GM18526 (cell line): ENCODE measurements around the gene PCP2.

Experiments
- POLR2A ChIP-seq: IDR thresholded peaks from 3 replicates; pipeline ENCODE4 v1.6.1; 2011; ENCODE audit not compliant: insufficient read length; ENCODE audit errors: extremely low read depth

The PCP2 gene

GRCh38 chr19:7670150-7670783 is 36.7 kb upstream of the PCP2 start:
- no peak for TF ChIP-seq POLR2A

GRCh38 chr19:7669641-7670040 is 36.1 kb upstream of the PCP2 start:
- no peak for TF ChIP-seq POLR2A

- TF ChIP-seq POLR2A = no peak
Measured at GRCh38 chr19:7668842-7669241, 35.3 kb upstream of the PCP2 start, which contains the start of gene RETN. TSS of gene RETN (plus strand) at chr19:7669049. CDS start at chr19:7669327, 278 bp downstream.

DNA sequence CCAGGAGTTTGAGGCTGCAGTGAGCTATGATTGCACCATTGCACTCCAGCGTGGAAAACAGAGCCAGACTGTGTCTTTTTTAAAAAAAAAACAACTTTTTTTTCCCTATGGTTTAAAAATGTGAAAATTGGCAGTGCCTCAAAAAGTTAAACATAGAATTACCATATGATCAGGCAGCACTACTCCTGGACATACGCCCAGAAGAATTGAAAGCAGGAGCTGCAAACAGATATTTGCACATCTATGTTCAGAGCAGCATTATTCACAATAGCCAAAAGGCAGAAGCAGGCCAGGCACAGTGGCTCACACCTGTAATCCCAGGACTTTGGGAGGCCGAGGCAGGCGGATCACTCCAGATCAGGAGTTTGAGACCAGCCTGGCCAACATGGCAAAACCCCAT is 31.6 kb upstream of the PCP2 start:
- TF ChIP-seq POLR2A = no peak

GRCh38 chr19:7663706-7664105 is 30.2 kb upstream of the PCP2 start:
- TF ChIP-seq POLR2A = no peak

GRCh38 chr19:7662657-7663056 is 29.1 kb upstream of the PCP2 start:
- no peak for TF ChIP-seq POLR2A

DNA sequence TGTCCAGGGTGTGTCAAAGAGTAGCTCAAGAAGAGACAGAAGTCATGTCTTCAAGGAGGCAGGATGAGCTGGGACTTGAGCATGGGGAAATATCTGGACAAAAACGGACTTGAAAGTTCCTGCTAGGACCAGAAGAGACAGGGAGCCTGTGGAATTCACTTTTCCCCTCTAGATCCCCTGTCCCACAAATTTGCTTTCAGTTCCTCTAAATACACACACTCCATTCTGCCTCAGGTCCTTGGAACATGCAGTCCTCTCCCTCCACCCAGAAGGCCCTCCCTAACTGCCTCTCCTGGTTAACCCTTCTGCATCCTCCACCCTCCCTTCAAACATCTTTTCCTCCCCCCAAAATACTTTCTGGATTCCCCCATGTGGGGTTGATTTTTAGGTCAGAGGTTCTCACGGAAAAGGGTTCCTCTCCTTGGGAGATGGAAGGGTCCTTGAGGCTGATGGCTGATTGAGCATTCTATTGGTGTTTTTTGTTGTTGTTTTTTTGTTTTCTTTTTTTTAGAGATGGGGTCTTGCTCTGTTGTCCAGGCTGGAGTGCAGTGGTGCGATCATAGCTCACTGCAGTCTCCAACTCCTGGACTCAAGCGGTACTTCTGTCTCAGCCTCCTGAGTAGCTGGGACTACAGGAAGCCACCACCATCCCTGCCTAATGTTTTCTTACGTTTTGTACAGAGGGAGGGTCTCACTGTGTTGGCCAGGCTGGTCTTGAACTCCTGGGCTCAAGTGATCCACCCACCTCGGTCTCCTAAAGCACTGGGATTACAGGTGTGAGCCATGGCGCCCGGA is 28.4 kb upstream of the PCP2 start:
- no peak for TF ChIP-seq POLR2A

DNA sequence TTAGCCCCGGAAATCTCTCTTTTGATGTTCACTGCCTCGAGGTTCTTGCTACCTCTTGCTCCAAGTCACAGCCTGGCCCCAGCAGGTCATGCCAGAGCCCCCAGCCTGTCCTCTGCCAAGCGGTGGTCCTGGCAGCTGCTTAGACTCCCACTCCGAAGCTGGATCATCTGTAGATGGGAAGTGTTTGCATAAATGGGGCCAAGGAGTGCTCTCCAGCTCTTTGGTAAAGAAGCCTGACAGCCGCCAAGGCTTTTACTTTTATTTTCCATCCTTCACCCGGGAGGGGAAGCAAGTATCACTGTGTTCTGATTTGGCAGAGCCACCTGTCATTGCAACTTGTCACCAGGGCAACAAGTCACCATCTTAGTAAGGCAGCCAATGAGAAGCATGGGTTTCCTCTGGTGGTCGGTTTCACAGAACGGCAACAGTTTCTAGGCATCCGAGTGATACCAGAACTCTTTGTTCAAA is 24.7 kb upstream of the PCP2 start:
- TF ChIP-seq POLR2A = no peak

- no peak for TF ChIP-seq POLR2A
Measured at GRCh38 chr19:7657131-7657751, 23.7 kb upstream of the PCP2 start.

DNA sequence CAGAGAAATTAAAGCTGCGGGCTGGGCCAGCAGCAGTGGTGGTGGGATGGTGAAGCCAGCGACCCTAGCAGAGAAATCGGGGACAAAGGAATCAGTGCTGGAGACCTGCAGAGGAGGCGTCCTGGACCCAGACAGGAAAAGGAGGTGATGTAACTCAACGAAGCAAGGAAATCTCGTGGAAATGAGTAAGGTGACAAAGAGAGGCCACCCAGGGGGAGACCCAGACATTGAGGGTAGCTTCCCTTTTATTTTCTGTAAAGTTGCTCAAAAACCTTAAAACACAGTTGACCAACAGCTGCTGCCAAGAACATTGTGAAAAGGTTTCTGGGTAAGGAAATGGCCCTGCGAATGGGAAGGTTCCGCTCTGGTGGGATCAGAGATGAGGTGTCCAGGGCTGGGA is 22.1 kb upstream of the PCP2 start:
- no peak for TF ChIP-seq POLR2A

DNA sequence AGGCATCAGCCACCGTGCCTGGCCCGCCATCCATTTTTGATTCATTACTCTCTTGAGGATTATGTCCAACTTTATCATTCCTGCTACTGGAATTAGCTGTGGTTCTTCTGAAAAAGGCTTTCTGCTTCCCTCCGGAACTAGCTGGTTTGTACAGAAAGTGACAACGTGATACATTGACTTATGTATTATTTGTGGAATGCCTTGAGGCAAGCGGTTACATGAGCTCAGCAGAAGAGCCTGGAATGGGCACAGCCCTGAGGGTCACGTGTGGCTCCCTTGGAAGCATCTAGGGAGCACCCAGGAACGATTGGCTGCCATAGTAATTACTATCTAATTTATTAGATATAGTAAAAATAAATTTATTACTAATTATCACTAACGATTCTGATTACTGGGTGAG is 20.9 kb upstream of the PCP2 start:
- TF ChIP-seq POLR2A = no peak

- no peak for TF ChIP-seq POLR2A
Measured at GRCh38 chr19:7652061-7652641, 18.6 kb upstream of the PCP2 start.

- no peak for TF ChIP-seq POLR2A
Measured at GRCh38 chr19:7650148-7650547, 16.6 kb upstream of the PCP2 start.

GRCh38 chr19:7648265-7649014 is 14.9 kb upstream of the PCP2 start:
- TF ChIP-seq POLR2A = no peak

- TF ChIP-seq POLR2A = no peak
Measured at GRCh38 chr19:7647156-7647555, 13.6 kb upstream of the PCP2 start.
